ENCODE data around the gene LPCAT1.

DNA sequence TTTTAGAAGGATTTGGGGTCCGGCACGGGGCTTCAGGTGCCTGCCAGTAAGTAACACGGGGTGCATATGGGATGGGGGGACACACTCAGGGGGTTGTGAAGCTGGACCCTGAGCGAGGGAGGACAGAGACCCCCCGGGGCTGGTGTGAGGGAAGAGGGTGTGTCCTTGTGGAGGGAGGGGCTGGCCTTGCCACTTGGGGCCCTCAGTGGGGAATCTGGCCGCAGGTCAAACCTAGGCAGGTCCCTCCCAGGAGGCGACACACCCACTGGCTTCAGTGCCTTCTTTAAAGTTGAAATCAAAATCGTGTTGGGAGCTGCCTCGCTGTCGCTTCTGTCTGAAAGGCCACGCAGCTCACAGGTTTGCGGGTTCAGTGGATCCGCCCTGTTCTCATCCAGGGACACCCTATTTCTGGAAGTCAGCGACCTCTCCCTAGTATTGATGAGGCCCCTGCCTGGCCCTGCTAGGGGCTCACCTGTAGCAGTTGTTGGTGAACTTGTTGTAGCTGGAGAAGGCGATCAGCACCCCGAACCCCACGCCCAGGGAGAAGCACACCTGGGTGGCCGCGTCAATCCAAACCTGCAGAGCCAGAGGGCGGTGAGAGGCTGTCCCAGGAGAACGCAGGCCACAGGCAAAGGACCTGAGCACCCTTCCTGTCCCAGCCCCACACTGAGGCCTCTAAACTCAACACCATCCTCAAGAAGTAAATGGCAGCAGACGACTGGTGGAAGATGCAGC is 108.0 kb downstream of the LPCAT1 start:
- TF ChIP-seq, protein P1, sequence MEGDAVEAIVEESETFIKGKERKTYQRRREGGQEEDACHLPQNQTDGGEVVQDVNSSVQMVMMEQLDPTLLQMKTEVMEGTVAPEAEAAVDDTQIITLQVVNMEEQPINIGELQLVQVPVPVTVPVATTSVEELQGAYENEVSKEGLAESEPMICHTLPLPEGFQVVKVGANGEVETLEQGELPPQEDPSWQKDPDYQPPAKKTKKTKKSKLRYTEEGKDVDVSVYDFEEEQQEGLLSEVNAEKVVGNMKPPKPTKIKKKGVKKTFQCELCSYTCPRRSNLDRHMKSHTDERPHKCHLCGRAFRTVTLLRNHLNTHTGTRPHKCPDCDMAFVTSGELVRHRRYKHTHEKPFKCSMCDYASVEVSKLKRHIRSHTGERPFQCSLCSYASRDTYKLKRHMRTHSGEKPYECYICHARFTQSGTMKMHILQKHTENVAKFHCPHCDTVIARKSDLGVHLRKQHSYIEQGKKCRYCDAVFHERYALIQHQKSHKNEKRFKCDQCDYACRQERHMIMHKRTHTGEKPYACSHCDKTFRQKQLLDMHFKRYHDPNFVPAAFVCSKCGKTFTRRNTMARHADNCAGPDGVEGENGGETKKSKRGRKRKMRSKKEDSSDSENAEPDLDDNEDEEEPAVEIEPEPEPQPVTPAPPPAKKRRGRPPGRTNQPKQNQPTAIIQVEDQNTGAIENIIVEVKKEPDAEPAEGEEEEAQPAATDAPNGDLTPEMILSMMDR (IDR thresholded peaks at IDR 0.05; ENCODE audit: extremely low read depth in 1 of 2, insufficient read depth in 1 of 2, low read depth in 1 of 2, low read length in 2 of 2), result no peak
- TF ChIP-seq POLR2A (IDR thresholded peaks at IDR 0.05; ENCODE audit: low read depth, low read length) (no peak), EZH2 (IDR thresholded peaks at IDR 0.05; ENCODE audit: borderline replicate concordance, low read depth, low read length, severe bottlenecking) (no peak)
